Naive thymus-derived CD4-positive, alpha-beta T cell (primary cell): ENCODE measurements around the gene ANKMY2. TPM values are rescaled to one million over a fixed set of nuclear protein-coding genes. Genes with fewer than 3 reads are reported as not detected.

Experiments
- ATAC-seq: fragments of 150-1000 bp; cut with Tn5 transposase; 2 replicates; pipeline ENCODE4 v1.10.0; 2021; ENCODE audit warnings: mild to moderate bottlenecking, moderate library complexity
- CTCF ChIA-PET: fragments of 350-600 bp; sonication (Branson Sonifier 250); formaldehyde crosslinking; loops from one replicate; lab custom pipeline; 2021; ENCODE audit warnings: antibody characterized with exemption; lab: Charles Lee
- POLR2A ChIA-PET: fragments of 350-600 bp; sonication (Branson Sonifier 250); formaldehyde crosslinking; loops from one replicate; lab custom pipeline; 2021; ENCODE audit warnings: antibody characterized with exemption, inconsistent platforms; lab: Charles Lee
- DNase-seq, 9 donors: peaks; one replicate each; pipeline versions ENCODE4 v3.0.0 to v3.0.0-alpha.2; 2020 to 2022; ENCODE audit warnings: mixed read lengths in 1 of 9
- H3K27ac ChIP-seq: one replicate; pipeline ENCODE4 v1.7.0; 2013; ENCODE audit warnings: mild to moderate bottlenecking, low read depth, low read length, moderate library complexity
- H3K27me3 ChIP-seq, 2 donors: one replicate each; pipeline ENCODE4 v1.7.0; 2013; ENCODE audit warnings: low read length in 2 of 2, mild to moderate bottlenecking in 2 of 2, moderate library complexity in 2 of 2; ENCODE audit not compliant: control insufficient read depth in 2 of 2, insufficient read depth in 2 of 2
- H3K36me3 ChIP-seq, 3 experiments: 1 replicate in 2 of 3; 2 replicates in 1 of 3; pipeline ENCODE4 v1.7.0; 2013; ENCODE audit warnings: low read length in 3 of 3, mild to moderate bottlenecking in 3 of 3, moderate library complexity in 1 of 3; ENCODE audit not compliant: insufficient read depth in 3 of 3, control insufficient read depth in 2 of 3
- H3K4me1 ChIP-seq, 2 donors: one replicate each; pipeline ENCODE4 v1.7.0; 2013; ENCODE audit warnings: low read length in 2 of 2, mild to moderate bottlenecking in 2 of 2, moderate library complexity in 1 of 2; ENCODE audit not compliant: control insufficient read depth in 2 of 2, insufficient read depth in 2 of 2
- H3K4me3 ChIP-seq: 2 replicates; pipeline ENCODE4 v1.7.0; 2013; ENCODE audit warnings: mild to moderate bottlenecking, low read length
- H3K9me3 ChIP-seq, 3 experiments: 1 replicate in 2 of 3; 2 replicates in 1 of 3; pipeline ENCODE4 v1.7.0; 2013; ENCODE audit warnings: low read length in 3 of 3; ENCODE audit not compliant: control insufficient read depth in 2 of 3
- H3K27ac Mint-ChIP-seq, 9 donors: one replicate each; pipeline ENCODE4 v1.8.0; 2020 to 2022; ENCODE audit warnings: mixed read lengths in 9 of 9, mild to moderate bottlenecking in 8 of 9, moderate library complexity in 5 of 9, inconsistent platforms in 2 of 9
- H3K27me3 Mint-ChIP-seq, 5 donors: one replicate each; pipeline ENCODE4 v1.8.0; 2021 to 2022; ENCODE audit warnings: mixed read lengths in 5 of 5, mild to moderate bottlenecking in 1 of 5
- H3K36me3 Mint-ChIP-seq, 5 donors: one replicate each; pipeline ENCODE4 v1.8.0; 2020 to 2022; ENCODE audit warnings: mixed read lengths in 5 of 5, mild to moderate bottlenecking in 3 of 5, inconsistent platforms in 1 of 5
- H3K4me1 Mint-ChIP-seq, 7 donors: one replicate each; pipeline ENCODE4 v1.8.0; 2020 to 2022; ENCODE audit warnings: mixed read lengths in 7 of 7, mild to moderate bottlenecking in 3 of 7, inconsistent platforms in 1 of 7
- H3K4me3 Mint-ChIP-seq, 10 donors: one replicate each; pipeline ENCODE4 v1.8.0; 2020 to 2022; ENCODE audit warnings: mild to moderate bottlenecking in 10 of 10, mixed read lengths in 10 of 10, moderate library complexity in 6 of 10, inconsistent platforms in 2 of 10
- H3K9me3 Mint-ChIP-seq, 11 donors: one replicate each; pipeline ENCODE4 v1.8.0; 2020 to 2022; ENCODE audit warnings: mixed read lengths in 11 of 11, mild to moderate bottlenecking in 4 of 11, inconsistent platforms in 1 of 11, moderate library complexity in 1 of 11
- intact Hi-C, 2 donors: fragments of 100-400 bp; cut with micrococcal nuclease; formaldehyde crosslinking; loops; one replicate each; pipeline ENCODE4 v1.15.1; 2023
- polyA plus RNA-seq, 2 donors: library from polyadenylated mRNA; unstranded; fragments of 300-500 nt; fragmentation: Illumina TruSeq; gene quantifications; one replicate each; pipeline ENCODE4 v1.2.3, GENCODE V29; 2021
- total RNA-seq, 6 experiments: library from RNA in 5 of 6; stranded (reverse) in 5 of 6; gene quantifications; 1 replicate in 5 of 6; 2 replicates in 1 of 6; pipeline ENCODE4 v1.2.3 and lab custom pipeline; 2021 to 2026

The ANKMY2 gene
- total and polyA plus RNA-seq, 7 experiments from 2014 or later, result 6.3 to 16.4 (median 11.8) TPM

DNA sequence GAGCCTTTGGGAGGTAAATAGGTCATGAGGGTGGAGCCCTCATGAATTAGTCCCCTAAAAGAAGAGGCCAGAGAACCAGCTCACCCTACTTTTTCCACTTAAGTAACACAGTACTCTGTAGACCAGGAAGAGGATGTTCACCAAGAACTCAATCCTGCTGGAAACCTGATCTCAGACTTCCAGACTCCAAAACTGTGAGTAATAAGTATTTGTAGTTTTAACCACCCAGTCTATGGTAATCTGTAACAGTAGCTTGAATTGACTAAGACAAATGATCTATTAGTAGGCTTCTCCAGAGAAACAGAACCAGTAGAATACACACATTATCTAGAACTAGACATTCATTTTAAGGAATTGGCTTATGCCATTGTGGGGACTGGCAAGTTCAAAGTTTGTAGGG lies 51.5 kb downstream of the ANKMY2 start:
- ATAC-seq (no peak), DNase-seq (no peak)
- no peaks in the 10 kb centered on the region for H3K9me3 Mint-ChIP-seq
- no peak overlapping the region for H3K27ac Mint-ChIP-seq
- H3K4me3 ChIP-seq, result no peak overlapping the region
- no peaks in the 10 kb centered on the region for H3K4me1 ChIP-seq
- no peaks in the 10 kb centered on the region for H3K4me1 Mint-ChIP-seq
- no peaks in the 10 kb centered on the region for H3K9me3 ChIP-seq
- ChIA-PET POLR2A (no interaction called here), CTCF (no interaction called here)
- no peaks in the 10 kb centered on the region for H3K36me3 ChIP-seq
- no peak overlapping the region for H3K27ac ChIP-seq
- H3K27me3 ChIP-seq, result no peaks in the 10 kb centered on the region
- peaks cover 0 to 2% (median 0%) of the 10 kb centered on the region in 5 donors for H3K27me3 Mint-ChIP-seq
- no peak overlapping the region for H3K4me3 Mint-ChIP-seq
- peaks cover 0 to 9% (median 5%) of the 10 kb centered on the region in 5 donors for H3K36me3 Mint-ChIP-seq
- intact Hi-C loops, result no loop called here

DNA sequence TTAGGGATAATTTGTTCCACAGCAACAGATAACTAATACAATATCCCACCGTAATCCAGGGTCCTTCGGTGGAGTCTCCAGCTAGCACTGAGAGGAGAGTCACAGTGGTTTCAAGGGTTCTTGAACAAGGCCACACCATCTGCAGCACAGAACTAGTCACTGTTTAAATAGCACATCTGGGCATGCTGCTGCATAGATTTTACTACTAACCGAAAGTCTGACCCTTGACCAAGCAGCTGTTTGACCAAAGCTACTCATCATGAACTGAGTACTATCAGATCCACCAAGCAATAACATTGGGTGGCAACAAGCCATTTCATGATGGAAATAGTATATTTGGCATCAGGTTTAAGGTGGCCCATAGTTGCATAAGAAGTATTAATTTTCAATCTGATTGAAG lies 53.2 kb downstream of the ANKMY2 start:
- no peaks in the 10 kb centered on the region for H3K27me3 ChIP-seq
- no peaks in the 10 kb centered on the region for H3K4me1 Mint-ChIP-seq
- H3K4me3 Mint-ChIP-seq, result no peak overlapping the region
- H3K27me3 Mint-ChIP-seq, result peaks cover 0 to 2% (median 0%) of the 10 kb centered on the region in 5 donors
- ChIA-PET POLR2A (no interaction called here), CTCF (no interaction called here)
- H3K4me1 ChIP-seq, result no peaks in the 10 kb centered on the region
- H3K36me3 ChIP-seq, result no peaks in the 10 kb centered on the region
- no peaks in the 10 kb centered on the region for H3K9me3 Mint-ChIP-seq
- no peak overlapping the region for H3K4me3 ChIP-seq
- intact Hi-C loops, result no loop called here
- H3K27ac ChIP-seq, result no peak overlapping the region
- DNase-seq (no peak), ATAC-seq (no peak)
- H3K27ac Mint-ChIP-seq, result no peak overlapping the region
- peaks cover 0 to 4% (median 0%) of the 10 kb centered on the region in 5 donors for H3K36me3 Mint-ChIP-seq
- no peaks in the 10 kb centered on the region for H3K9me3 ChIP-seq

DNA sequence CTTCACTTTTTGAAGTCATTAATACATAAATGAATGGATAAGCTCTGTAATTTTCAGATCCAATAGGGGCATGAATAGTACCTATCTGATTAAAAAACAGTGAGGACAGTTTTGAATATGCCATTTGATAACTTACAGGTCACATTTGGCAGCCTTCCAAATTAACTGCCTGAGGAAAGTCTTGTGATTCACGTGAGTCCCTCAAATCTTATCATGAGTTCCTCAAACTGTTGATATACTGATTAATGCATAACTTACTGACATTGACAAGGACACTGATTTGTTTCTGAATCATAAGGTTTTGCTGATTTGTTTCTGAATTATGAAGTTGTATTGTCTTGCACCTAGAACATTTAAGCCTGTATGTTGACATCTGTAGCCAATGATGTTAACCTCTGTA lies 55.1 kb downstream of the ANKMY2 start:
- intact Hi-C loops, result no loop called here
- no peak overlapping the region for H3K4me3 ChIP-seq
- Mint-ChIP-seq H3K27me3 (peaks cover 0 to 4% (median 0%) of the 10 kb centered on the region in 5 donors), H3K4me1 (peaks cover 0 to 3% (median 0%) of the 10 kb centered on the region in 7 donors), H3K9me3 (peaks cover 0 to 3% (median 0%) of the 10 kb centered on the region in 11 donors), H3K27ac (no peak overlapping the region), H3K4me3 (no peak overlapping the region), H3K36me3 (peaks cover 0 to 1% (median 0%) of the 10 kb centered on the region in 5 donors)
- no peak overlapping the region for H3K27ac ChIP-seq
- ChIA-PET CTCF (no interaction called here), POLR2A (no interaction called here)
- H3K36me3 ChIP-seq, result no peaks in the 10 kb centered on the region
- no peaks in the 10 kb centered on the region for H3K9me3 ChIP-seq
- DNase-seq, result no peak
- no peaks in the 10 kb centered on the region for H3K4me1 ChIP-seq
- no peak for ATAC-seq
- H3K27me3 ChIP-seq, result no peaks in the 10 kb centered on the region

DNA sequence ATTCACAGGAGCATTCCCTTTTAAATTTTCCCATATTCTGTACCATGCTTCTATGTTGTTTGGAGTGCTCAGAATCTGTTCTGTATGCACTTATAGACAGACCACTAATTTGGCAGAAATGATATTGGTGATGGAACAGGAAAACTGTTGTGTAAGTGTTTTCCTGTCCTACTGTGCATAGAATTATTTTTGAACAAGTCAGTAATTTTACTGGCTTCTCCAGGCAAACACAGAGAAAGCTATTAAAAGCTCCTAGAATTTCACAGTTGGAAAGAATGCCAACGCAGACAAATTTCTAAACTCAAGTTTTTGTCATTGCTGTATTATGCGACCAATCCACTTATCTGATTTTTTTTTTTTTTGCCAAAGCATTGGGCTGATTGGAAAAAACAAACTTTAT lies 55.7 kb downstream of the ANKMY2 start:
- Histone ChIP-seq H3K27me3 (no peaks in the 10 kb centered on the region), H3K27ac (no peak overlapping the region), H3K9me3 (no peaks in the 10 kb centered on the region), H3K36me3 (no peaks in the 10 kb centered on the region), H3K4me1 (no peaks in the 10 kb centered on the region), H3K4me3 (no peak overlapping the region)
- ChIA-PET CTCF (no interaction called here), POLR2A (no interaction called here)
- ATAC-seq (no peak), DNase-seq (no peak)
- intact Hi-C loops, result no loop called here
- peaks cover 0 to 3% (median 0%) of the 10 kb centered on the region in 7 donors for H3K4me1 Mint-ChIP-seq
- H3K36me3 Mint-ChIP-seq, result peaks cover 0 to 3% (median 0%) of the 10 kb centered on the region in 5 donors
- H3K27ac Mint-ChIP-seq, result no peak overlapping the region
- peaks cover 0 to 4% (median 0%) of the 10 kb centered on the region in 5 donors for H3K27me3 Mint-ChIP-seq
- H3K4me3 Mint-ChIP-seq, result no peak overlapping the region
- H3K9me3 Mint-ChIP-seq, result peaks cover 0 to 3% (median 0%) of the 10 kb centered on the region in 11 donors

DNA sequence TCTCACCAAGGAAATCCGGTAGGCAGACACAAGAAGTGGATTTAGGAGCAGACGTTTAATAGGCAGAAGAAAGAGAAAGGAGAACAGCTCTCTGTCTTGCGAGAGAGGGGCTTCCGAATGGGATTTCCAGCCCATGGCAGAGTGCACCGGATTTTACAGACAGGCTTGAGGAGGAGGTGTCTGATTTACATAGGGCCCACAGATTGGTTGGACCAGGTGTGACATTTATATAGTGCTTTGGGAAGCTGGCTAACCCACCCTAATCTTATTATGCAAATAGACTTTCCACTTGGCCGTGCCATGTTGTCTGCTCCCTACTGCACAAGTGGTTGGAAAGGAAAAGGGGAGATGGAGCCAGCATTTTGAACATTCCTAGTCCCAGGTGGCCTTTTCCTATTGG lies 57.8 kb downstream of the ANKMY2 start:
- intact Hi-C loops, result no loop called here
- H3K27ac ChIP-seq, result no peak overlapping the region
- Mint-ChIP-seq H3K4me3 (no peak overlapping the region), H3K27me3 (peaks cover 0 to 9% (median 0%) of the 10 kb centered on the region in 5 donors), H3K9me3 (peaks cover 0 to 3% (median 0%) of the 10 kb centered on the region in 11 donors), H3K27ac (no peak overlapping the region), H3K36me3 (peaks cover 0 to 3% (median 0%) of the 10 kb centered on the region in 5 donors), H3K4me1 (peaks cover 0 to 3% (median 0%) of the 10 kb centered on the region in 7 donors)
- H3K9me3 ChIP-seq, result no peaks in the 10 kb centered on the region
- H3K36me3 ChIP-seq, result no peaks in the 10 kb centered on the region
- no peak for ATAC-seq
- DNase-seq, result no peak
- H3K4me3 ChIP-seq, result no peak overlapping the region
- no peaks in the 10 kb centered on the region for H3K27me3 ChIP-seq
- POLR2A ChIA-PET, result no interaction called here
- no peaks in the 10 kb centered on the region for H3K4me1 ChIP-seq
- CTCF ChIA-PET, result no interaction called here

DNA sequence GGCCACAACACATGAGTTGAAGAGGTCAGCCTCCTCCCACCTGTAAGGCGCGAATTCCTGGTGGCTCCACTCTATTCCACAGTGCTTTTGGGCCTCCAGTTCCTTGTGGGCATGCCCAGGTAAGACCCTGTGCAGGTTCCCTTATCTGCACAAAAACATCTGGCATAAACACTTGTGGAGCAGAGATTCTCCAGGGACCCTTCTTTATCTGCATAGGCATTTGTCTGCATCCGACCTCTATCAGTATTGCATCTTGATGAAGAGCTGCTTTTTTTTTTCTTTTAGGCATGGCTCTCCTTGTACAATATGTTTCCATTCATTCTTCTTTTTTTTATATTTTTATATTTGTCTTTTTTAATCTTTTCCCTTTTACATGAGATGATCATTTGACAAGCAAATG lies 58.4 kb downstream of the ANKMY2 start:
- CTCF ChIA-PET, result no interaction called here
- H3K4me3 Mint-ChIP-seq, result no peak overlapping the region

More for the DNA sequence above, 58.4 kb downstream of the ANKMY2 start:
- peaks cover 0 to 3% (median 0%) of the 10 kb centered on the region in 11 donors for H3K9me3 Mint-ChIP-seq
- H3K27ac Mint-ChIP-seq, result no peak overlapping the region
- H3K4me1 Mint-ChIP-seq, result peaks cover 0 to 3% (median 0%) of the 10 kb centered on the region in 7 donors
- peaks cover 0 to 9% (median 0%) of the 10 kb centered on the region in 5 donors for H3K27me3 Mint-ChIP-seq
- Histone ChIP-seq H3K4me1 (no peaks in the 10 kb centered on the region), H3K36me3 (no peaks in the 10 kb centered on the region), H3K9me3 (no peaks in the 10 kb centered on the region), H3K27me3 (no peaks in the 10 kb centered on the region), H3K27ac (no peak overlapping the region), H3K4me3 (no peak overlapping the region)
- no peak for DNase-seq
- no peak for ATAC-seq
- intact Hi-C loops, result no loop called here
- H3K36me3 Mint-ChIP-seq, result peaks cover 0 to 3% (median 0%) of the 10 kb centered on the region in 5 donors
- POLR2A ChIA-PET, result no interaction called here
